ENCODE data around the gene CDKN2B-AS1. TPM values are rescaled to one million over a fixed set of nuclear protein-coding genes. Genes with fewer than 3 reads are reported as not detected.
A peak's percentile ranks its signal among the peaks of the same experiment; 100 is the strongest.

CDKN2B-AS1 gene
- total and polyA plus RNA-seq, 5 donors = 0.09 to 0.24 TPM; not detected in 3

GRCh38 chr9:22112870-22113821, 118.6 kb downstream of the CDKN2B-AS1 start:
- Histone ChIP-seq H3K4me3 (ENCODE audit: low read length) (no peak overlapping the region), H3K9me3 (ENCODE audit: control insufficient read depth, low read length) (no peaks in the 10 kb centered on the region), H3K27me3 (ENCODE audit: control insufficient read depth, insufficient read depth) (no peaks in the 10 kb centered on the region), H3K27ac (ENCODE audit: low read length) (no peak overlapping the region), H3K4me1 (ENCODE audit: control insufficient read depth, insufficient read depth, low read length) (no peaks in the 10 kb centered on the region)
- DNase-seq = no peak
- WGBS = 63% methylated on average over 12 of the region's 12 CpGs
- ATAC-seq = no peak
- intact Hi-C loops (cut with DNase I) = loop anchor here in 1 of 4 donors (10.0 kb wide), 1 partner anchor 298 kb away; no protein-coding TSS in a partner anchor

GRCh38 chr9:22114956-22115355, 120.4 kb downstream of the CDKN2B-AS1 start:
- no peaks in the 10 kb centered on the region for H3K27me3 ChIP-seq (ENCODE audit: control insufficient read depth, insufficient read depth)
- no peak overlapping the region for H3K4me3 ChIP-seq (ENCODE audit: low read length)
- DNase-seq = no peak
- ATAC-seq = no peak
- no peak overlapping the region for H3K27ac ChIP-seq (ENCODE audit: low read length)
- no peaks in the 10 kb centered on the region for H3K4me1 ChIP-seq (ENCODE audit: control insufficient read depth, insufficient read depth, low read length)
- H3K9me3 ChIP-seq (ENCODE audit: control insufficient read depth, low read length) = no peaks in the 10 kb centered on the region
- intact Hi-C loops (cut with DNase I) = loop anchor here in 1 of 4 donors (10.0 kb wide), 1 partner anchor 300 kb away; no protein-coding TSS in a partner anchor

- H3K4me3 ChIP-seq (ENCODE audit: low read length) = no peak overlapping the region
- no peaks in the 10 kb centered on the region for H3K9me3 ChIP-seq (ENCODE audit: control insufficient read depth, low read length)
- H3K4me1 ChIP-seq (ENCODE audit: control insufficient read depth, insufficient read depth, low read length) = no peaks in the 10 kb centered on the region
- DNase-seq (no peak), ATAC-seq (no peak)
- no peak overlapping the region for H3K27ac ChIP-seq (ENCODE audit: low read length)
- intact Hi-C loops (cut with DNase I) = loop anchor here in 1 of 4 donors (10.0 kb wide), 1 partner anchor 302 kb away; no protein-coding TSS in a partner anchor
- no peaks in the 10 kb centered on the region for H3K27me3 ChIP-seq (ENCODE audit: control insufficient read depth, insufficient read depth)
Measured at GRCh38 chr9:22116758-22117157, 122.2 kb downstream of the CDKN2B-AS1 start.

- intact Hi-C loops (cut with DNase I) = loop anchor here in 1 of 4 donors (10.0 kb wide), 1 partner anchor 303 kb away; no protein-coding TSS in a partner anchor
- DNase-seq = no peak
- 54% methylated on average over 9 of the region's 9 CpGs for WGBS
Measured at GRCh38 chr9:22117511-22118384, 123.2 kb downstream of the CDKN2B-AS1 start.

GRCh38 chr9:22118810-22119521, 124.4 kb downstream of the CDKN2B-AS1 start:
- Histone ChIP-seq H3K9me3 (ENCODE audit: control insufficient read depth, low read length) (no peaks in the 10 kb centered on the region), H3K27ac (ENCODE audit: low read length) (no peak overlapping the region), H3K27me3 (ENCODE audit: control insufficient read depth, insufficient read depth) (no peaks in the 10 kb centered on the region), H3K4me3 (ENCODE audit: low read length) (no peak overlapping the region), H3K4me1 (ENCODE audit: control insufficient read depth, insufficient read depth, low read length) (no peaks in the 10 kb centered on the region)
- intact Hi-C loops (cut with DNase I) = loop anchor here in 1 of 4 donors (10.0 kb wide), 1 partner anchor 304 kb away; no protein-coding TSS in a partner anchor
- DNase-seq (no peak), ATAC-seq (no peak)
- 85% methylated on average over 5 of the region's 5 CpGs for WGBS

More at GRCh38 chr9:22117511-22118384, 123.2 kb downstream of the CDKN2B-AS1 start:
- H3K27me3 ChIP-seq (ENCODE audit: control insufficient read depth, insufficient read depth) = no peaks in the 10 kb centered on the region
- no peak overlapping the region for H3K4me3 ChIP-seq (ENCODE audit: low read length)
- no peak overlapping the region for H3K27ac ChIP-seq (ENCODE audit: low read length)
- H3K4me1 ChIP-seq (ENCODE audit: control insufficient read depth, insufficient read depth, low read length) = no peaks in the 10 kb centered on the region
- H3K9me3 ChIP-seq (ENCODE audit: control insufficient read depth, low read length) = no peaks in the 10 kb centered on the region
- peak; percentile 64 to 70 for ATAC-seq

GRCh38 chr9:22119522-22120158, 125.0 kb downstream of the CDKN2B-AS1 start:
- DNase-seq (no peak), ATAC-seq (peak; percentile 35 to 45)
- 36% methylated on average over 3 of the region's 3 CpGs for WGBS
- Histone ChIP-seq H3K4me3 (ENCODE audit: low read length) (no peak overlapping the region), H3K27ac (ENCODE audit: low read length) (no peak overlapping the region), H3K9me3 (ENCODE audit: control insufficient read depth, low read length) (no peaks in the 10 kb centered on the region), H3K27me3 (ENCODE audit: control insufficient read depth, insufficient read depth) (no peaks in the 10 kb centered on the region), H3K4me1 (ENCODE audit: control insufficient read depth, insufficient read depth, low read length) (no peaks in the 10 kb centered on the region)
- intact Hi-C loops (cut with DNase I) = loop anchor here in 1 of 4 donors (10.0 kb wide), 1 partner anchor 305 kb away; no protein-coding TSS in a partner anchor

- Histone ChIP-seq H3K9me3 (ENCODE audit: control insufficient read depth, low read length) (no peaks in the 10 kb centered on the region), H3K4me3 (ENCODE audit: low read length) (no peak overlapping the region), H3K4me1 (ENCODE audit: control insufficient read depth, insufficient read depth, low read length) (no peaks in the 10 kb centered on the region), H3K27ac (ENCODE audit: low read length) (no peak overlapping the region), H3K27me3 (ENCODE audit: control insufficient read depth, insufficient read depth) (no peaks in the 10 kb centered on the region)
- ATAC-seq (no peak), DNase-seq (no peak)
- intact Hi-C loops (cut with DNase I) = no loop called here
- 94% methylated on average over 1 of the region's 1 CpG for WGBS
Measured at GRCh38 chr9:22120159-22120549, 125.6 kb downstream of the CDKN2B-AS1 start.

- Histone ChIP-seq H3K27me3 (ENCODE audit: control insufficient read depth, insufficient read depth) (no peaks in the 10 kb centered on the region), H3K9me3 (ENCODE audit: control insufficient read depth, low read length) (no peaks in the 10 kb centered on the region), H3K4me3 (ENCODE audit: low read length) (no peak overlapping the region), H3K4me1 (ENCODE audit: control insufficient read depth, insufficient read depth, low read length) (no peaks in the 10 kb centered on the region), H3K27ac (ENCODE audit: low read length) (no peak overlapping the region)
- 71% methylated on average over 1 of the region's 1 CpG for WGBS
- DNase-seq (no peak), ATAC-seq (no peak)
- intact Hi-C loops (cut with DNase I) = no loop called here
Measured at GRCh38 chr9:22120595-22120994, 126.0 kb downstream of the CDKN2B-AS1 start.

GRCh38 chr9:22124263-22125011, 129.8 kb downstream of the CDKN2B-AS1 start:
- intact Hi-C loops (cut with DNase I) = no loop called here
- 71% methylated on average over 6 of the region's 6 CpGs for WGBS
- no peaks in the 10 kb centered on the region for H3K27me3 ChIP-seq (ENCODE audit: control insufficient read depth, insufficient read depth)
- H3K4me3 ChIP-seq (ENCODE audit: low read length) = no peak overlapping the region
- H3K27ac ChIP-seq (ENCODE audit: low read length) = no peak overlapping the region
- H3K9me3 ChIP-seq (ENCODE audit: control insufficient read depth, low read length) = no peaks in the 10 kb centered on the region
- no peaks in the 10 kb centered on the region for H3K4me1 ChIP-seq (ENCODE audit: control insufficient read depth, insufficient read depth, low read length)
- no peak for DNase-seq
- ATAC-seq = no peak
